Naive thymus-derived CD8-positive, alpha-beta T cell (primary cell): Measurements from ENCODE around the gene CENPC. TPM values are rescaled to one million over a fixed set of nuclear protein-coding genes. Genes with fewer than 3 reads are reported as not detected.

Experiments used
- ATAC-seq, 2 donors: fragments of 150-1000 bp; cut with Tn5 transposase in 1 of 2; sonication (Bioruptor Pico), chemical (Tn5 transposase) in 1 of 2; 1 replicate in 1 of 2; 2 replicates in 1 of 2; pipeline ENCODE4 v1.10.0; 2021; ENCODE audit warnings: mild to moderate bottlenecking in 2 of 2, moderate library complexity in 2 of 2
- POLR2A ChIA-PET: fragments of 350-600 bp; sonication (Branson Sonifier 250); formaldehyde crosslinking; loops from one replicate; lab custom pipeline; 2021; ENCODE audit warnings: antibody characterized with exemption; lab: Charles Lee
- DNase-seq, 10 donors: peaks; one replicate each; pipeline versions ENCODE4 v3.0.0 to v3.0.0-alpha.2; 2020 to 2022
- H3K27ac Mint-ChIP-seq, 10 donors: one replicate each; pipeline ENCODE4 v1.8.0; 2020 to 2022; ENCODE audit warnings: mild to moderate bottlenecking in 10 of 10, mixed read lengths in 10 of 10, moderate library complexity in 4 of 10, inconsistent platforms in 1 of 10
- H3K27me3 Mint-ChIP-seq, 5 donors: one replicate each; pipeline ENCODE4 v1.8.0; 2021 to 2022; ENCODE audit warnings: mixed read lengths in 5 of 5
- H3K36me3 Mint-ChIP-seq, 3 donors: one replicate each; pipeline ENCODE4 v1.8.0; 2020 to 2022; ENCODE audit warnings: mixed read lengths in 3 of 3, mild to moderate bottlenecking in 2 of 3, inconsistent platforms in 1 of 3
- H3K4me1 Mint-ChIP-seq, 4 donors: one replicate each; pipeline ENCODE4 v1.8.0; 2021 to 2022; ENCODE audit warnings: mixed read lengths in 4 of 4
- H3K4me3 Mint-ChIP-seq, 10 donors: one replicate each; pipeline ENCODE4 v1.8.0; 2020 to 2022; ENCODE audit warnings: mild to moderate bottlenecking in 10 of 10, mixed read lengths in 10 of 10, moderate library complexity in 6 of 10, inconsistent platforms in 1 of 10
- H3K9me3 Mint-ChIP-seq, 9 donors: one replicate each; pipeline ENCODE4 v1.8.0; 2020 to 2022; ENCODE audit warnings: mixed read lengths in 9 of 9, mild to moderate bottlenecking in 3 of 9, inconsistent platforms in 1 of 9, moderate library complexity in 1 of 9
- polyA plus RNA-seq, 3 donors: library from polyadenylated mRNA; unstranded; fragments of 300-500 nt; fragmentation: Illumina TruSeq; gene quantifications; one replicate each; pipeline ENCODE4 v1.2.3, GENCODE V29; 2021
- total RNA-seq, 8 experiments: library from RNA in 2 of 8; stranded (reverse) in 2 of 8; gene quantifications; one replicate each; pipeline ENCODE4 v1.2.3 and lab custom pipeline; 2021 to 2026

CENPC gene
- total and polyA plus RNA-seq, 5 experiments from 2014 or later, result 16.1 to 65.0 (median 19.7) TPM

- Mint-ChIP-seq H3K27ac (no peak overlapping the region), H3K4me1 (peaks cover 0 to 11% (median 5%) of the 10 kb centered on the region in 4 donors), H3K27me3 (no peaks in the 10 kb centered on the region), H3K9me3 (peaks cover under 1 to 17% (median 7%) of the 10 kb centered on the region in 9 donors), H3K36me3 (peaks cover 27 to 66% (median 62%) of the 10 kb centered on the region in 3 donors), H3K4me3 (no peak overlapping the region)
- DNase-seq (no peak), ATAC-seq (no peak)
- POLR2A ChIA-PET, result no interaction called here
These were observed 108.6 kb downstream of the CENPC start for GRCh38 chr4:67436742-67437141.

GRCh38 chr4:67430989-67431388, 114.3 kb downstream of the CENPC start:
- POLR2A ChIA-PET, result no interaction called here
- H3K36me3 Mint-ChIP-seq, result peaks cover 28 to 42% (median 35%) of the 10 kb centered on the region in 3 donors
- no peak for DNase-seq
- H3K27me3 Mint-ChIP-seq, result no peaks in the 10 kb centered on the region
- no peak for ATAC-seq
- H3K9me3 Mint-ChIP-seq, result peaks cover 0 to 47% (median 14%) of the 10 kb centered on the region in 9 donors
- H3K27ac Mint-ChIP-seq, result no peak overlapping the region
- H3K4me1 Mint-ChIP-seq, result peaks cover 0 to 3% (median 0%) of the 10 kb centered on the region in 4 donors
- H3K4me3 Mint-ChIP-seq, result no peak overlapping the region

GRCh38 chr4:67428819-67429218, 116.5 kb downstream of the CENPC start:
- DNase-seq (no peak), ATAC-seq (no peak)
- peaks cover 0 to 47% (median 15%) of the 10 kb centered on the region in 9 donors for H3K9me3 Mint-ChIP-seq
- no peak overlapping the region for H3K4me3 Mint-ChIP-seq
- peaks cover 0 to 1% (median 0%) of the 10 kb centered on the region in 4 donors for H3K4me1 Mint-ChIP-seq
- peaks cover 18 to 27% (median 19%) of the 10 kb centered on the region in 3 donors for H3K36me3 Mint-ChIP-seq
- H3K27ac Mint-ChIP-seq, result no peak overlapping the region
- POLR2A ChIA-PET, result no interaction called here
- H3K27me3 Mint-ChIP-seq, result peaks cover 0 to 1% (median 0%) of the 10 kb centered on the region in 5 donors

Other genes starting within 250 kb of the CENPC start
- gene STAP1, start 13.2 kb upstream of the CENPC start, total RNA-seq, result 1 to 10 TPM; 3.5 to 4.0 TPM
- gene STAP1, start 13.2 kb upstream of the CENPC start, polyA plus RNA-seq, result 1 to 10 TPM in 1 of 3 donors, under 1 TPM in 2; 0.59 to 1.1 (median 0.93) TPM
- gene UBA6, start 155.7 kb upstream of the CENPC start, total RNA-seq, result 10 to 100 TPM; 46.4 to 52.9 TPM
- 10 to 100 TPM; 18.2 to 19.5 (median 18.5) TPM for gene UBA6, start 155.7 kb upstream of the CENPC start, polyA plus RNA-seq
- gene GNRHR, start 208.9 kb upstream of the CENPC start, total RNA-seq, result not detected
- gene GNRHR, start 208.9 kb upstream of the CENPC start, polyA plus RNA-seq, result not detected